Hematopoietic multipotent progenitor cell treated with erythropoietin and hydrocortisone succinate and interleukin-3 and kit ligand, for 6 days (in vitro differentiated cells): ENCODE data around the gene STARD13.

Source experiments
- DNase-seq: peaks from one replicate; pipeline ENCODE4 v3.0.0-alpha.2; 2015

Gene STARD13

DNA sequence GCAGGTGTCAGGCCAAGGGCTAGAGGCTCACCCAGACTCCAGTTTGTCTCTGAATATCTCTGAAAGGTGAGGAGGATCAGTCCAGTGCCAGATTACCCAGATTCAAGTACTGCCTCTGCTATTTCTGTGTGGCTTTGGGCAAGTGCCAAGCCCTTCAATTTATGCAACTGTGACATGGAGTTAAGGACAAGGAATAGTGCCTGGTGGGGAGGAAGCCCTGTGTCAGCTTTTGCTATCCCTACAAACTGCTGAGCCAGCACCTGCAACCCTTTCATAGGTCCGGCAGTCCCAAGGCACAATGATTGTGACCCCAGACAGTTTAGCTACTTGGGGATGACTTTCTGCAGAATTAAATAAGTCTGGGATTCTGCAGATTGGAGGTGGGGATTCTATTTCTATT is 146.4 kb downstream of the STARD13 start:
- no peak for DNase-seq

DNA sequence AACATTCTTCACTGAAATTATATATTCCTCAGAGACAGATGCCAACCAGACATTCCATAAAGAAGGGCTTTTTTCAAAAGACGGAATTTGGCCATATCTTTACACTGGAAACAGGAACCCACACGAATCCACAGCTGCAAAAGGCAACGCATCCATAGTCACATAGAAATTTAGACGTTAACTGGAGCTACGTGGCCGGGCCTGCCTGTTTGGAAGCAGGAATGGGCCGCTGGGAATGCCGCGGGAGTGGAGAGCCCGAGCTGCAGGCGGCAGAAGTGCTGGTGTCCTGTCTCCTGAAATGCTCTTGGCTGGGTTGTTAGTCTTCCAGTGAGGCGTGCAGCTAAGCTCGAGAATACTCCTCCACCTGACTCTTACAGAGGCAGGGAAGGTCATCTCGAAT is 147.1 kb downstream of the STARD13 start:
- no peak for DNase-seq

GRCh38 chr13:33137721-33138120 is 147.8 kb downstream of the STARD13 start:
- DNase-seq = no peak

- no peak for DNase-seq
Measured at GRCh38 chr13:33135097-33135496, 150.5 kb downstream of the STARD13 start.

DNA sequence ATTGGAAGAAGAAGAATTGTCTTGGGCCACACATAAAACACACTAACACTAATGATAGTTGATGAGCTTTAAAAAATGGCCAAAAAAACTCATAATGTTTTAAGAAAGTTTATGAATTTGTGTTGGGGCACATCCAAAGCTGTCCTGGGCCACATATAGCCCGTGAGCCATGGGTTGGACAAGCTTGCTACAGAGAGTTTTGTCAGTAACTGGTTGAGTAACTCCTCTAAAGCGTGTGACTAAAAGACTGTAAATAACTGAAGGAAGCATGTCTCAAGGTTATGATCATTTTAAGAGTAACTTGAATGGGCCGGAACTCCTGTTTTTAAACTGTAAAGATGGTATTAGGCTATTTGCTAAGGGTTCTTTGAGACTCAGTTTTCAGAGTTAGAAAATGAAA is 151.3 kb downstream of the STARD13 start:
- DNase-seq = no peak

DNA sequence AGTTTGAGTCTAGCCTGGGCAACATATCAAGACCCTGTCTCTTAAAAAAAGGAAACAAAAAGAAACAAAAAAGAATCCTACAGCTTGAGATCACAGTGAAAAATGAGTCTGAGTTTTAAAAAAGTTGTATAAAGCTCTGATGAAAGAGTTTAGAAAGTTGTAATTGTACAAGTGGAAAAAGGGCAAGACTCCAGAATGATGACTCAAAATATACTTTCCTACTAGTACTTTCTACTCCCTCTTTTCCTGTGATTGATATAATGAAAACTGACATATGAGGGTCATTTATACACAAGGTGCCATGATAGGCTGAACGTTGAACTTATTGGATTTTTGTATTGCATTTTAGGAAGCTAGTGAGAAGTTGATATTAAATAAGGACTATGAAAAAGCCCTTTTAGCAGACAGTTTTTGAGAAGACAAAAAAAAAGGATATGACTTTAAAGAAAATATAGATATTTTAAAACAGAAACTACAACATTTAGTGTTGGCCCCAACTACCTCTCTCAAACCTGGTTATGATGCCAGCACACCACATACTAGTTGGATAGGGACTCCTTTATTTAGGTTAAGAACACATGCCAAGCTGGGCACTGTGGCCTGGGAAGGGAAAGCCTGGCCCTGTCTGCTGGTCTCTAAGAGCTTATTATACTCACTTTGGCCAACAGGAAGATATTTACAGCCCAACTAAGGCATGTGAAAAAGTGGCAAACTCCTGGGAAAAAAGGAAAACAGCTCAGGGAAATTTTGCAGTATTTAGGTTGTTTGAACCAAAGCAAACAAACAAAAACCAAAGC is 152.7 kb downstream of the STARD13 start:
- no peak for DNase-seq

- no peak for DNase-seq
Measured at GRCh38 chr13:33129886-33130285, 155.7 kb downstream of the STARD13 start.

DNA sequence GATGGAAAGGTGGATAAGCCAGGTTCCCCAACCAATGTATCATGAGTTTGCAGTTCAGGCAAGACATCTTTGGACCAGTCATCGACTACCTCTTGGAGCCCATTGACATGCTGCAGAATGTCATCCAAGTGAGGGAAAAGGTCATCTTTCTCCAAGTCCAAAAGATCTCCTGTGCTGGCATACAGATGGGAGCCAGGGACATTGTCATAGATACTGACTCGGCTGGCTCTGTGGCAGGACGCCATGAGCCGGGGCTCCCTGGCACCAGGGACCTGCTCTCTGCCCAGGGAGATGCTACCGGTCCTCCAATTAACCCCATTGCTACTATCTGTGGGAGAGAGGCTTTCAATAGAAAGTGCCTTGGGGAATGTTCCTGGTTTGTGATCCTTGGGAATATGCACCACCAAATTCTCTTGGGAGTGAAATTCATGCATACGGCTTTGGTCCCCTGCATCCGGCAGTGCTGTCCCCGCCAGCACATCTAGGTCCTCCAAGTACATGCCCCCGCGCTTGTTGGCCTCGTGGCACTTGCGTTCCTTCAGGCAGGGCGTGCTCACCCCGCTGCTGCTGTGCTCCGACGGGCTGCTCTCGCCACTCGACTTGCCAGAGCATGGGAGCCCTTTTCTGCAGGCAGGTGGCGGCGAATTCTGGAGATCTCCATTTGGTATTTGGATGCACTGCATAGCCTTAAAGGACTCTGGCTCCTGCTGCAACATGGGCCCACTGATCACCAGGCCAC is 156.3 kb downstream of the STARD13 start:
- DNase-seq = no peak

- no peak for DNase-seq
Measured at GRCh38 chr13:33128134-33128533, 157.4 kb downstream of the STARD13 start.

DNA sequence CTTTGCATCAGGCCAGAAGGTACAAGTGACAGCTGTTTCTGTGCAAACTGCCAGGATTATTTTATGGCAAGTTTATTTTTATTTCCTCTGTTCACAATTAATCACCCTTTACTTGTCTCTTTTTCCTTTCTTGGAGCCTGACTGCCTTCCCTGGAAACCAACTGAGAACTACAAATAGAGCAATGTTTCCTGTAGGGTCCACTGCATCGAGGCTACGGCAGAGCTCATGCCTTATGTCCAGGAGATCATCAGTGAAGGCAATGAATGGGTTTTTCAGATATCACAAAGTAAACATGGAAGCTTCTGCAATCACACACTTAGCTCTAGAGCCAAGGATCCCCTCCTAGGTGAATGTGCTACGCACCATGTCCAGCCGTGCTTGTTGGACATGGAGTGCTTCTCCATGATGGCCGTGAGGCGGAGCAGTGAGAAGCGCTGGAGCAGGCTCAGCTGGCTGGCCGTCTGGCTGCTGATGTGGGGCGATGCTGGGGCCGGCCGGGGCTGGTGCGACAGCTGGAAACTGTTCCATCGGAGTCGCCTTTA is 158.5 kb downstream of the STARD13 start:
- DNase-seq = no peak

- no peak for DNase-seq
Measured at GRCh38 chr13:33125821-33126570, 159.6 kb downstream of the STARD13 start.

- peak; percentile 39 for DNase-seq
Measured at GRCh38 chr13:33123066-33123859, 162.3 kb downstream of the STARD13 start.

- DNase-seq = no peak
Measured at GRCh38 chr13:33119856-33120543, 165.6 kb downstream of the STARD13 start.

- DNase-seq = no peak
Measured at GRCh38 chr13:33119022-33119781, 166.4 kb downstream of the STARD13 start.

DNA sequence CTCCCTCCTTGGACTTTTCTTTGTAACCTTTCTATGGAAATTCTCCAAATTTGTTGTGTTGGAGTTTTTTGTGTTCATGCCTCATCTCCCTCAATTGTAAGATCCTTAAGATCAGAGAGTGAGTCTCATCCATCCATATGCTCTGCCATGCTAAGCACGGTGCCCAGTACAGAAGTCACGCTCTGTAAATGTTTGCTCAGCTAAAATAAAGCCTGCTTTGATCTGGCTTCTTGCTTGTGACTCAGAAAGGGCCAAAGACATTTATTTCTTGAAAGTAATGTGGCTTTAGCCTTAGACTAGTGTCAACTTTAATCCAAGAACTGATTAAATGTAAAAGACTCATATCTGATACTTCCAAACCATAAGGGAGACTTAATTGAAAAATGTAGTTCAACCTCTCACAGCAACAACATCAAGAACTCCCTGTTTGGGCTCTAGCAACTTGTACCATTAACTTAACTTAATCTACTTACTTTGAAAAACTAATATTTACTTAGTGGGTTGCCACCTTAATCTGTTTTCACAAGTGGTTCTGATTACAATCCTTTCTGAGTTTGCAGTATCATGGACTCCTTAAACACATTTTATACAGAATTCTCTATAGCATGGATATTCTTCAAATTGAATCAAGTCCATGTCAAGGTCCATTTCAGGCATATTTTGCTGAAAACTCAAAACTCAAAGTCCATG is 169.1 kb downstream of the STARD13 start:
- DNase-seq = no peak

GRCh38 chr13:33115274-33115673 is 170.3 kb downstream of the STARD13 start:
- DNase-seq = no peak

DNA sequence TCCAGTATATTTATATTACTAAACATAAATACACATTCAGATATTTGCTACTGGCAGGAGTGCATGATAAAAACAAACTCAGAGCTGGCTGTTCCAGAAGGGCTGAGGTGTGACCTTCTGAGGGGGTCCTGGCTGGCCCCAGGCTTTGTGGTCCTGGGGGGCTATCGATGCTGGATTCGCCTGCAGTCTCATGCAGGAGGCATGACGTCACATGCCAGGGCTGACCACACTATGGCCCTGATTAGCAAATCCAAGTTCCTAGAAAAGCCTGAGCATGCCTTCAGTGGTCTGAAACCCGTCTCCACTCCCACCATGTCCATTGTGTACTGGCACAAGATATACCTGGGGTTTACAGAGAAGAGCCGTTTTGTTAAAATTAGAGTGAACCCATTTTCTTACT is 171.4 kb downstream of the STARD13 start:
- DNase-seq = no peak

- DNase-seq = no peak
Measured at GRCh38 chr13:33112766-33113165, 172.8 kb downstream of the STARD13 start.

GRCh38 chr13:33111414-33112110 is 174.0 kb downstream of the STARD13 start:
- no peak for DNase-seq
